ENCODE data around the gene LRPAP1.
A peak's percentile ranks its signal among the peaks of the same experiment; 100 is the strongest.

The LRPAP1 gene

GRCh38 chr4:3483471-3483921 is 48.7 kb downstream of the LRPAP1 start:
- DNase-seq: no peak

- DNase-seq: no peak
These were observed 49.5 kb downstream of the LRPAP1 start for GRCh38 chr4:3482707-3483106.

GRCh38 chr4:3481783-3482393 is 50.3 kb downstream of the LRPAP1 start:
- no peak for DNase-seq

GRCh38 chr4:3481113-3481531 is 51.1 kb downstream of the LRPAP1 start:
- DNase-seq: no peak

GRCh38 chr4:3480528-3481112 is 51.6 kb downstream of the LRPAP1 start:
- DNase-seq: peak; percentile 8 to 52

- DNase-seq: no peak
These were observed 52.7 kb downstream of the LRPAP1 start for GRCh38 chr4:3479358-3480101.

- no peak for DNase-seq
These were observed 53.5 kb downstream of the LRPAP1 start for GRCh38 chr4:3478446-3479357.

- no peak for DNase-seq
These were observed 54.3 kb downstream of the LRPAP1 start for GRCh38 chr4:3477750-3478430.

GRCh38 chr4:3476936-3477749 is 55.1 kb downstream of the LRPAP1 start:
- no peak for DNase-seq

GRCh38 chr4:3476341-3476747 is 55.9 kb downstream of the LRPAP1 start:
- no peak for DNase-seq

GRCh38 chr4:3475713-3476260 is 56.4 kb downstream of the LRPAP1 start:
- DNase-seq: no peak

- no peak for DNase-seq
These were observed 57.0 kb downstream of the LRPAP1 start for GRCh38 chr4:3475041-3475712.

GRCh38 chr4:3473996-3474765 is 58.0 kb downstream of the LRPAP1 start:
- DNase-seq: no peak

GRCh38 chr4:3473181-3473950 is 58.9 kb downstream of the LRPAP1 start:
- DNase-seq: no peak

- no peak for DNase-seq
These were observed 59.6 kb downstream of the LRPAP1 start for GRCh38 chr4:3472411-3473141.

GRCh38 chr4:3471886-3472285 is 60.3 kb downstream of the LRPAP1 start:
- DNase-seq: no peak

- no peak for DNase-seq
These were observed 61.0 kb downstream of the LRPAP1 start for GRCh38 chr4:3471098-3471760.

All from hippocampal formation (tissue), 2 donors.